ENCODE measurements around the gene CBS.
"Not testable (repeated sequence)": the region's sequence is repeated elsewhere in the genome, so short reads cannot be mapped to it uniquely, and the experiment has no call there.

CBS gene
- long read RNA-seq, transcript CBS-204 (17 exons, 2,605 nt): major isoform, 689 of 833 reads
- long read RNA-seq, transcript CBS-203 (17 exons, 2,453 nt): minor isoform, 28 of 833 reads
- long read RNA-seq, partial matches to known transcripts: 26 of 833 reads
- long read RNA-seq, other reads (novel, unspliced or antisense): 86 of 833 reads

GRCh38 chr21:43075170-43076022 lies at the start of gene CBS:
TSS of gene CBS (minus strand) at chr21:43075835. CDS start at chr21:43072193, 3,642 bp downstream.
- DNase-seq (ENCODE audit: low read depth in 1 of 2, low spot score in 1 of 2); H3K4me3 ChIP-seq (replicated peaks; ENCODE audit: insufficient read depth, low read length); H3K27ac ChIP-seq (replicated peaks); H3K27me3 ChIP-seq (ENCODE audit: insufficient read depth, poor library complexity, severe bottlenecking): not testable (repeated sequence)

- not testable (repeated sequence) for H3K27me3 ChIP-seq (ENCODE audit: insufficient read depth, poor library complexity, severe bottlenecking); H3K4me3 ChIP-seq (replicated peaks; ENCODE audit: insufficient read depth, low read length); H3K27ac ChIP-seq (replicated peaks); DNase-seq (ENCODE audit: low read depth in 1 of 2, low spot score in 1 of 2)
Observed at GRCh38 chr21:43115956-43116355, 40.3 kb upstream of the CBS start.

GRCh38 chr21:43114483-43114882 lies 38.8 kb upstream of the CBS start:
- not testable (repeated sequence) for H3K27ac ChIP-seq (replicated peaks); H3K27me3 ChIP-seq (ENCODE audit: insufficient read depth, poor library complexity, severe bottlenecking); DNase-seq (ENCODE audit: low read depth in 1 of 2, low spot score in 1 of 2); H3K4me3 ChIP-seq (replicated peaks; ENCODE audit: insufficient read depth, low read length)

GRCh38 chr21:43109006-43109405 lies 33.4 kb upstream of the CBS start:
- not testable (repeated sequence) for DNase-seq (ENCODE audit: low read depth in 1 of 2, low spot score in 1 of 2); H3K4me3 ChIP-seq (replicated peaks; ENCODE audit: insufficient read depth, low read length); H3K27ac ChIP-seq (replicated peaks); H3K27me3 ChIP-seq (ENCODE audit: insufficient read depth, poor library complexity, severe bottlenecking)

GRCh38 chr21:43108177-43108576 lies 32.5 kb upstream of the CBS start:
- not testable (repeated sequence) for H3K27ac ChIP-seq (replicated peaks); H3K27me3 ChIP-seq (ENCODE audit: insufficient read depth, poor library complexity, severe bottlenecking); H3K4me3 ChIP-seq (replicated peaks; ENCODE audit: insufficient read depth, low read length); DNase-seq (ENCODE audit: low read depth in 1 of 2, low spot score in 1 of 2)

GRCh38 chr21:43107794-43108137 lies 32.1 kb upstream of the CBS start:
- not testable (repeated sequence) for H3K27ac ChIP-seq (replicated peaks); H3K27me3 ChIP-seq (ENCODE audit: insufficient read depth, poor library complexity, severe bottlenecking); H3K4me3 ChIP-seq (replicated peaks; ENCODE audit: insufficient read depth, low read length); DNase-seq (ENCODE audit: low read depth in 1 of 2, low spot score in 1 of 2)

- not testable (repeated sequence) for H3K27me3 ChIP-seq (ENCODE audit: insufficient read depth, poor library complexity, severe bottlenecking)
- Histone ChIP-seq H3K27ac (replicated peaks) (peak within 1 kb of the TSS; percentile 75), H3K4me3 (replicated peaks; ENCODE audit: insufficient read depth, low read length) (peak within 1 kb of the TSS; percentile 42)
- peak in 1 of 2 experiments; percentile 50 for DNase-seq (ENCODE audit: low read depth in 1 of 2, low spot score in 1 of 2)
Observed at GRCh38 chr21:43106965-43107793, 31.5 kb upstream of the CBS start, which contains the start of gene U2AF1. TSS of gene U2AF1 (minus strand) at chr21:43107570. CDS start at chr21:43107494, 76 bp downstream.

- DNase-seq (ENCODE audit: low read depth in 1 of 2, low spot score in 1 of 2): peak in 1 of 2 experiments; percentile 28
- not testable (repeated sequence) for H3K4me3 ChIP-seq (replicated peaks; ENCODE audit: insufficient read depth, low read length); H3K27me3 ChIP-seq (ENCODE audit: insufficient read depth, poor library complexity, severe bottlenecking); H3K27ac ChIP-seq (replicated peaks)
Observed at GRCh38 chr21:43104642-43105041, 29.0 kb upstream of the CBS start.

- not testable (repeated sequence) for DNase-seq (ENCODE audit: low read depth in 1 of 2, low spot score in 1 of 2)
Observed at GRCh38 chr21:43102281-43102680, 26.6 kb upstream of the CBS start.

GRCh38 chr21:43101676-43102075 lies 26.0 kb upstream of the CBS start:
- H3K27ac ChIP-seq (replicated peaks); DNase-seq (ENCODE audit: low read depth in 1 of 2, low spot score in 1 of 2); H3K27me3 ChIP-seq (ENCODE audit: insufficient read depth, poor library complexity, severe bottlenecking); H3K4me3 ChIP-seq (replicated peaks; ENCODE audit: insufficient read depth, low read length): not testable (repeated sequence)

More at GRCh38 chr21:43102281-43102680, 26.6 kb upstream of the CBS start:
- H3K27me3 ChIP-seq (ENCODE audit: insufficient read depth, poor library complexity, severe bottlenecking); H3K4me3 ChIP-seq (replicated peaks; ENCODE audit: insufficient read depth, low read length); H3K27ac ChIP-seq (replicated peaks): not testable (repeated sequence)

GRCh38 chr21:43101000-43101399 lies 25.4 kb upstream of the CBS start:
- H3K27ac ChIP-seq (replicated peaks); DNase-seq (ENCODE audit: low read depth in 1 of 2, low spot score in 1 of 2); H3K4me3 ChIP-seq (replicated peaks; ENCODE audit: insufficient read depth, low read length); H3K27me3 ChIP-seq (ENCODE audit: insufficient read depth, poor library complexity, severe bottlenecking): not testable (repeated sequence)

- not testable (repeated sequence) for DNase-seq (ENCODE audit: low read depth in 1 of 2, low spot score in 1 of 2); H3K4me3 ChIP-seq (replicated peaks; ENCODE audit: insufficient read depth, low read length); H3K27me3 ChIP-seq (ENCODE audit: insufficient read depth, poor library complexity, severe bottlenecking); H3K27ac ChIP-seq (replicated peaks)
Observed at GRCh38 chr21:43091979-43092614, 16.5 kb upstream of the CBS start.

- DNase-seq (ENCODE audit: low read depth in 1 of 2, low spot score in 1 of 2); H3K27ac ChIP-seq (replicated peaks); H3K4me3 ChIP-seq (replicated peaks; ENCODE audit: insufficient read depth, low read length); H3K27me3 ChIP-seq (ENCODE audit: insufficient read depth, poor library complexity, severe bottlenecking): not testable (repeated sequence)
Observed at GRCh38 chr21:43090947-43091346, 15.3 kb upstream of the CBS start.

GRCh38 chr21:43089463-43089862 lies 13.8 kb upstream of the CBS start:
- not testable (repeated sequence) for H3K27ac ChIP-seq (replicated peaks); H3K27me3 ChIP-seq (ENCODE audit: insufficient read depth, poor library complexity, severe bottlenecking); DNase-seq (ENCODE audit: low read depth in 1 of 2, low spot score in 1 of 2); H3K4me3 ChIP-seq (replicated peaks; ENCODE audit: insufficient read depth, low read length)
